Neural crest cell (in vitro differentiated cells): ENCODE measurements around the gene PNMA6E. TPM values are rescaled to one million over a fixed set of nuclear protein-coding genes. Genes with fewer than 3 reads are reported as not detected.

Experiments used
- DNase-seq: peaks from one replicate; pipeline ENCODE4 v3.0.0; 2021; ENCODE audit warnings: low read depth, mixed read lengths, low spot score
- H3K27ac Mint-ChIP-seq: one replicate; pipeline ENCODE4 v1.8.0; 2021; ENCODE audit warnings: mild to moderate bottlenecking, mixed read lengths; ENCODE audit not compliant: unreplicated experiment
- H3K27me3 Mint-ChIP-seq: 2 replicates; pipeline ENCODE4 v1.8.0; 2021; ENCODE audit warnings: low read depth, mild to moderate bottlenecking, mixed read lengths
- H3K36me3 Mint-ChIP-seq: 2 replicates; pipeline ENCODE4 v1.8.0; 2021; ENCODE audit warnings: low read depth, mild to moderate bottlenecking, mixed read lengths
- H3K4me1 Mint-ChIP-seq: 2 replicates; pipeline ENCODE4 v1.8.0; 2021; ENCODE audit warnings: mixed read lengths
- H3K4me3 Mint-ChIP-seq: one replicate; pipeline ENCODE4 v1.8.0; 2021; ENCODE audit warnings: mild to moderate bottlenecking, mixed read lengths
- H3K9me3 Mint-ChIP-seq: 2 replicates; pipeline ENCODE4 v1.8.0; 2021; ENCODE audit warnings: mixed read lengths
- total RNA-seq: library from RNA; stranded (reverse); gene quantifications from 2 replicates; pipeline ENCODE4 v1.2.1, GENCODE V29; 2021
- TF ChIP-seq, protein P1 (sequence below): fragments of 200-600 bp; sonication (generic); conservative IDR thresholded peaks from 2 replicates; pipeline ENCODE4 v1.5.0; 2021; ENCODE audit warnings: antibody characterized with exemption, mild to moderate bottlenecking

PNMA6E gene
- total RNA-seq, 1 donor from 2014 or later, result not detected

DNA sequence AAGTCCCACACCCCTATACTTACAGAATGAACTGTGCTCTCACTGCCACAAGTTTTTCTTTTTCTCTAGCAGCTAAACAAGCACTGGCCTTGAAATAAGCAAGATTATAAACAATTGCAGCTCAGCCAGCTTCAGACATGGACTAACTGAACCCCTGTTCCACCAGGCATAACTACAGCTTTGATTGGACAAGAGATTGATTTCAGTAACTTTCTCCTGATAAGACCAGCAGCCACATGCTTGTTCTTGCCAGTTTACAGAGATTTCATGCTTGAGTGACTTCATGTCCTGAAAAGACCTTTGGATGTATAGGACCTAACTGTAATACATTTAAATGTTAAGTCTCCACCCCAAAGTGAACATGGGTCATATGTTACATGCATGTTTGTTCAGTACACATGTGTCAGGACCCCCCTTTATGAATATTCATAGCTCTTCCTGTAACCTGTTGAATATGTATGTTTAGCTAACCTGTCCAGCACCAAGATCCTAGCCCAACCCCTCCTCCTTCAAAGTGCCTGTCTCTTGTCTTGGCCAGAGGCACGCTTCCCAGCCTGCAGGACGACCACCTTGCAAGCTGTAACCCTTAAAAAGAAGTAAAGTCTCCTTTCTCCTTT, 39.3 kb downstream of the PNMA6E start:
- H3K9me3 Mint-ChIP-seq, result peaks cover 11% of the 10 kb centered on the region
- H3K27me3 Mint-ChIP-seq, result peaks cover 7% of the 10 kb centered on the region
- peaks cover 10% of the 10 kb centered on the region for H3K36me3 Mint-ChIP-seq
- H3K4me1 Mint-ChIP-seq, result no peaks in the 10 kb centered on the region
- no peak overlapping the region for H3K4me3 Mint-ChIP-seq
- no peak overlapping the region for H3K27ac Mint-ChIP-seq
- TF ChIP-seq, protein P1, sequence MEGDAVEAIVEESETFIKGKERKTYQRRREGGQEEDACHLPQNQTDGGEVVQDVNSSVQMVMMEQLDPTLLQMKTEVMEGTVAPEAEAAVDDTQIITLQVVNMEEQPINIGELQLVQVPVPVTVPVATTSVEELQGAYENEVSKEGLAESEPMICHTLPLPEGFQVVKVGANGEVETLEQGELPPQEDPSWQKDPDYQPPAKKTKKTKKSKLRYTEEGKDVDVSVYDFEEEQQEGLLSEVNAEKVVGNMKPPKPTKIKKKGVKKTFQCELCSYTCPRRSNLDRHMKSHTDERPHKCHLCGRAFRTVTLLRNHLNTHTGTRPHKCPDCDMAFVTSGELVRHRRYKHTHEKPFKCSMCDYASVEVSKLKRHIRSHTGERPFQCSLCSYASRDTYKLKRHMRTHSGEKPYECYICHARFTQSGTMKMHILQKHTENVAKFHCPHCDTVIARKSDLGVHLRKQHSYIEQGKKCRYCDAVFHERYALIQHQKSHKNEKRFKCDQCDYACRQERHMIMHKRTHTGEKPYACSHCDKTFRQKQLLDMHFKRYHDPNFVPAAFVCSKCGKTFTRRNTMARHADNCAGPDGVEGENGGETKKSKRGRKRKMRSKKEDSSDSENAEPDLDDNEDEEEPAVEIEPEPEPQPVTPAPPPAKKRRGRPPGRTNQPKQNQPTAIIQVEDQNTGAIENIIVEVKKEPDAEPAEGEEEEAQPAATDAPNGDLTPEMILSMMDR, result no peak
- no peak for DNase-seq

DNA sequence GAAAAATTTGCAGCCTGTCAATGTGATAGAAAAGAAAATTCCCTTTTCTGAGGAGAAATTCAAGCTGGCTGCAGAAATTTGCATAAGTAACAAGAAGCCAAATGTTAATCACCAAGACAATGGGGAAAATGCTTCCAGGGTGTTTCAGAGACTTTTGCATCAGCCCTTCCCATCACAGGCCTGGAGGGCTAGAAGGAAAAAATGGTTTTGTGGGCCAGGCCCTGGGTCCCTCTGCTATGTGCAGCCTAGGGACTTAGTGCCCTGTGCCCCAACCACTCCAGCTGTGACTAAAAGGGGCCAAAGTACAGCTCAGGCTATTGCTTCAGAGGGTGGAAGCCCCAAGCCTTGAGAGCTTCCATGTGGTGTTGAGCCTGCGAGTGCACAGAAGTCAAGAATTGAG, 43.3 kb downstream of the PNMA6E start:
- peaks cover 9% of the 10 kb centered on the region for H3K9me3 Mint-ChIP-seq

DNA sequence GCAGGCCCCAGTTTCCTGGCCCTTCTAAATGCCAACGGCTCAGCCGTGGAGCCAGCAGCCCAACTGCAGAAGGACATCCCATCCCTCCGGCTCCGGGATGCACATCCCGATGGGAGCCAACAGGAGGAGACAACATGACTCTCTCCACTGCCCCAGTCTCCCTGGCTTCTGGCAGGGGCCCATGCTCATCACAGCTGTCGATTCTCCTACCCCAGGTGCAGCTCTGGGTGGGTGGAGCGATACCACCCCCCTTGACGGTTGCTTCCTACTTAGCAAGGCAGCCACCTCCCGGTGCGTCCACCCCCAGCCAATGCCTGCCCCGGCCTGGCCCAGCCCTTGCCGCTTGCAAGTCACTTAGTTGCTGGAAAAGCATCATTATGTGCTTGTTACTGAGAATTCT, 47.7 kb downstream of the PNMA6E start:
- H3K4me3 Mint-ChIP-seq, result no peak overlapping the region
- no peaks in the 10 kb centered on the region for H3K27me3 Mint-ChIP-seq
- no peak overlapping the region for H3K27ac Mint-ChIP-seq
- peaks cover 8% of the 10 kb centered on the region for H3K9me3 Mint-ChIP-seq
- peaks cover 23% of the 10 kb centered on the region for H3K36me3 Mint-ChIP-seq
- DNase-seq, result no peak
- TF ChIP-seq, protein P1, result no peak
- H3K4me1 Mint-ChIP-seq, result no peaks in the 10 kb centered on the region

More for the DNA sequence above, 43.3 kb downstream of the PNMA6E start:
- TF ChIP-seq, protein P1, result no peak
- no peaks in the 10 kb centered on the region for H3K27me3 Mint-ChIP-seq
- peaks cover 10% of the 10 kb centered on the region for H3K36me3 Mint-ChIP-seq
- no peak overlapping the region for H3K4me3 Mint-ChIP-seq
- H3K4me1 Mint-ChIP-seq, result no peaks in the 10 kb centered on the region
- H3K27ac Mint-ChIP-seq, result no peak overlapping the region
- DNase-seq, result no peak

DNA sequence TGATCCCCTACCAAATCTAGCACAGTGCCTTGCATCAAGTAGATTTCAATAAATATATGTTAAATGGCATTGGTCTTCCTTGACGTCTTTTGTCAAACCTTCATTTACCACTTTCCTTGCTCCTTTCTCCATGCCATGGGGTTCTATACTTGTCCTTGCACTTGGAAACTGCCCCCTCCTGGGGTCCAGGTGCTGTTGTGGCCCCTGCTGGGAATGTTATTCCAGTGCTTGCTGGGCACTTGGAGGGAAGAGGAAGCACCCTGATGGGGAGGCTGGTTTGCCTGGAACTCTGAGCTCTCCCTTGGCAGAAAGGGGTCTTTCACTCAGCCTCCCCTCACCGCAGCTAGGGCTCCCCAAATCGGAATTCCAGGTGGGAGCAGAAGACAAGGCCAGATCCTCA, 48.3 kb downstream of the PNMA6E start:
- Mint-ChIP-seq H3K9me3 (peaks cover 8% of the 10 kb centered on the region), H3K4me3 (no peak overlapping the region), H3K27me3 (no peaks in the 10 kb centered on the region), H3K4me1 (no peaks in the 10 kb centered on the region), H3K36me3 (peaks cover 26% of the 10 kb centered on the region), H3K27ac (no peak overlapping the region)
- TF ChIP-seq, protein P1, result no peak
- no peak for DNase-seq

DNA sequence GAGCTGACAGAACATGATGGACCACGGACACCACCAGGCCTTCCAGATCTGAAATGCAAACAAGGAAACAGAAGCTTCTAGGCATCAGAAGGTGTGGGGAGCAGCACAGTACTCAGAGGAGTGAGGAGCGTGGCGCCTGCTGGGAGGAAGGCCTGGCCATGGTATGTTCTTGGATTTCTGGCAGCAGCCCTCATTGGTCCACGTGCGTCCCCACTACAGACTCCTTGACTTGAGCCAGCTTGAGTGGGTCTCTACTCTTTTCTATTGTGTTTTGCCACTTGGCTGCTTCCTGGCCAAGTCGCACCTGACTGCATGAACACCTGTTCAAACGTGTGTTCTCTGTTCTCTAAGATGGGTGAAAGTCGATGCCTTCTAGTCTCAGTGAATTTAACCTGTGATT, 49.2 kb downstream of the PNMA6E start:
- peaks cover 3% of the 10 kb centered on the region for H3K9me3 Mint-ChIP-seq
- no peak for DNase-seq
- no peaks in the 10 kb centered on the region for H3K27me3 Mint-ChIP-seq
- no peak overlapping the region for H3K4me3 Mint-ChIP-seq
- H3K36me3 Mint-ChIP-seq, result peaks cover 22% of the 10 kb centered on the region
- no peaks in the 10 kb centered on the region for H3K4me1 Mint-ChIP-seq
- H3K27ac Mint-ChIP-seq, result no peak overlapping the region
- TF ChIP-seq, protein P1, result no peak
